Coronary artery (tissue), 2 donors: ENCODE results near the gene PRUNE2.

Experiments
- DNase-seq: peaks from one replicate; pipeline ENCODE4 v3.0.0-alpha.2; 2017; ENCODE audit warnings: low spot score
- H3K27ac ChIP-seq, 2 donors: fragments of 200-600 bp; sonication (generic); one replicate each; pipeline ENCODE4 v1.5.1; 2016 to 2019
- H3K4me3 ChIP-seq: fragments of 200-600 bp; sonication (generic); 2 replicates; pipeline ENCODE4 v1.5.1; 2016; ENCODE audit warnings: mild to moderate bottlenecking, moderate library complexity
- CTCF ChIP-seq: fragments of 200-600 bp; sonication (generic); IDR thresholded peaks from one replicate; pipeline ENCODE4 v1.5.1; 2019; ENCODE audit warnings: antibody characterized with exemption

The PRUNE2 gene

GRCh38 chr9:76657265-76657664 lies 248.6 kb downstream of the PRUNE2 start:
- DNase-seq: no peak
- TF ChIP-seq CTCF: no peak
- Histone ChIP-seq H3K27ac (peak overlapping the region in 1 of 2 donors; percentile 25), H3K4me3 (no peak overlapping the region)

- Histone ChIP-seq H3K4me3 (no peak overlapping the region), H3K27ac (no peak overlapping the region)
- no peak for DNase-seq
- TF ChIP-seq CTCF: no peak
Measured at GRCh38 chr9:76655971-76656370, 249.9 kb downstream of the PRUNE2 start.

GRCh38 chr9:76655121-76655541 lies 250.8 kb downstream of the PRUNE2 start:
- H3K27ac ChIP-seq: peak overlapping the region in 1 of 2 donors; percentile 70
- DNase-seq: no peak
- no peak overlapping the region for H3K4me3 ChIP-seq
- TF ChIP-seq CTCF: no peak

GRCh38 chr9:76654575-76654974 lies 251.3 kb downstream of the PRUNE2 start:
- no peak for TF ChIP-seq CTCF
- no peak for DNase-seq
- H3K27ac ChIP-seq: peak overlapping the region; percentile 15 to 70
- H3K4me3 ChIP-seq: no peak overlapping the region

GRCh38 chr9:76654051-76654461 lies 251.9 kb downstream of the PRUNE2 start:
- no peak for DNase-seq
- no peak for TF ChIP-seq CTCF
- H3K27ac ChIP-seq: peak overlapping the region; percentile 15 to 70
- no peak overlapping the region for H3K4me3 ChIP-seq

GRCh38 chr9:76652894-76653293 lies 253.0 kb downstream of the PRUNE2 start:
- Histone ChIP-seq H3K4me3 (no peak overlapping the region), H3K27ac (peak overlapping the region in 1 of 2 donors; percentile 46)
- no peak for TF ChIP-seq CTCF
- no peak for DNase-seq

GRCh38 chr9:76651119-76651705 lies 254.7 kb downstream of the PRUNE2 start:
- Histone ChIP-seq H3K27ac (peak overlapping the region in 1 of 2 donors; percentile 46), H3K4me3 (peak overlapping the region; percentile 52)
- no peak for TF ChIP-seq CTCF
- no peak for DNase-seq
